Neural cell (in vitro differentiated cells): Measurements from ENCODE around the gene RANBP3. TPM values are rescaled to one million over a fixed set of nuclear protein-coding genes. Genes with fewer than 3 reads are reported as not detected.

Experiments used
- H2AFZ ChIP-seq: fragments of 200-600, 300-800 bp; sonication (generic), shearing (Covaris generic); 2 replicates; pipeline ENCODE4 v1.6.0; 2014; ENCODE audit warnings: low read depth, mild to moderate bottlenecking, antibody characterized with exemption, low read length, moderate library complexity
- H3F3A ChIP-seq: fragments of 200-600 bp; shearing (Covaris generic); 2 replicates; pipeline ENCODE4 v1.6.1; 2016; ENCODE audit warnings: mild to moderate bottlenecking, moderate library complexity, mixed read lengths, antibody characterized with exemption, low read length; ENCODE audit not compliant: insufficient read depth, poor library complexity, severe bottlenecking
- H3K27ac ChIP-seq: fragments of 200-600, 300-800 bp; sonication (generic), shearing (Covaris generic); 2 replicates; pipeline ENCODE4 v1.5.1; 2014; ENCODE audit warnings: mild to moderate bottlenecking, low read length, moderate library complexity
- H3K27me3 ChIP-seq: fragments of 300-800, 200-600 bp; sonication (generic), shearing (Covaris generic); 2 replicates; pipeline ENCODE4 v1.6.0; 2014; ENCODE audit warnings: mild to moderate bottlenecking, low read depth, low read length, moderate library complexity; ENCODE audit not compliant: insufficient read depth
- H3K36me3 ChIP-seq: fragments of 300-800, 200-600 bp; sonication (generic), shearing (Covaris generic); 2 replicates; pipeline ENCODE4 v1.5.1; 2014; ENCODE audit warnings: mild to moderate bottlenecking, antibody characterized with exemption, low read length, moderate library complexity; ENCODE audit not compliant: insufficient read depth
- H3K4me2 ChIP-seq: fragments of 300-800, 200-600 bp; sonication (generic), shearing (Covaris generic); 2 replicates; pipeline ENCODE4 v1.6.0; 2014; ENCODE audit warnings: mild to moderate bottlenecking, low read length
- H3K4me3 ChIP-seq: fragments of 300-800, 200-600 bp; sonication (generic), shearing (Covaris generic); 2 replicates; pipeline ENCODE4 v1.5.1; 2014; ENCODE audit warnings: mild to moderate bottlenecking, low read length, moderate library complexity
- H3K79me2 ChIP-seq: fragments of 200-600 bp; shearing (Covaris generic); replicated peaks from 2 replicates; pipeline ENCODE4 v1.6.0; 2014; ENCODE audit warnings: mild to moderate bottlenecking, low read length, moderate library complexity; ENCODE audit not compliant: insufficient read depth
- H3K9ac ChIP-seq: fragments of 300-800, 200-600 bp; sonication (generic), shearing (Covaris generic); 2 replicates; pipeline ENCODE4 v1.6.1; 2016; ENCODE audit warnings: mild to moderate bottlenecking, low read length, mixed read lengths
- H3K9me2 ChIP-seq: fragments of 200-600 bp; shearing (Covaris generic); 2 replicates; pipeline ENCODE4 v1.6.1; 2016; ENCODE audit warnings: mild to moderate bottlenecking, low read length, mixed read lengths; ENCODE audit not compliant: insufficient read depth
- H3K9me3 ChIP-seq: fragments of 200-600, 300-800 bp; sonication (generic), shearing (Covaris generic); 2 replicates; pipeline ENCODE4 v1.6.1; 2016; ENCODE audit warnings: mild to moderate bottlenecking, mixed run types, low read length, moderate library complexity, mixed read lengths
- H4K20me1 ChIP-seq: fragments of 200-600 bp; shearing (Covaris generic); 2 replicates; pipeline ENCODE4 v1.6.1; 2016; ENCODE audit warnings: mild to moderate bottlenecking, mixed run types; ENCODE audit not compliant: insufficient read depth
- EP300 ChIP-seq: fragments of 450-650 bp; conservative IDR thresholded peaks from 2 replicates; pipeline ENCODE4 v1.6.1; 2014; ENCODE audit warnings: antibody characterized with exemption, mild to moderate bottlenecking, moderate library complexity; ENCODE audit not compliant: poor library complexity, severe bottlenecking
- EZH2 ChIP-seq: fragments of 200-600, 300-800 bp; shearing (Covaris generic), sonication (generic); IDR thresholded peaks from 2 replicates; pipeline ENCODE4 v1.6.1; 2014; ENCODE audit warnings: antibody characterized with exemption, low read length, borderline replicate concordance, mild to moderate bottlenecking; ENCODE audit not compliant: insufficient read depth, poor library complexity, severe bottlenecking
- MXI1 ChIP-seq: fragments of 450-650 bp; conservative IDR thresholded peaks from 2 replicates; pipeline ENCODE4 v1.6.1; 2014; ENCODE audit warnings: antibody characterized with exemption, mild to moderate bottlenecking; ENCODE audit not compliant: poor library complexity, severe bottlenecking
- POLR2AphosphoS5 ChIP-seq: IDR thresholded peaks from 2 replicates; pipeline ENCODE4 v1.6.1; 2012
- RAD21 ChIP-seq: fragments of 450-650 bp; conservative IDR thresholded peaks from 2 replicates; pipeline ENCODE4 v1.6.1; 2014; ENCODE audit warnings: antibody characterized with exemption, mild to moderate bottlenecking, moderate library complexity
- REST ChIP-seq: IDR thresholded peaks from 2 replicates; pipeline ENCODE4 v1.6.1; 2012; ENCODE audit warnings: borderline replicate concordance
- SMC3 ChIP-seq: fragments of 450-650 bp; conservative IDR thresholded peaks from 2 replicates; pipeline ENCODE4 v1.6.1; 2014; ENCODE audit warnings: antibody characterized with exemption, mild to moderate bottlenecking, moderate library complexity; ENCODE audit not compliant: poor library complexity
- TAF1 ChIP-seq: IDR thresholded peaks from 2 replicates; pipeline ENCODE4 v1.6.1; 2012; ENCODE audit warnings: low read depth
- polyA plus RNA-seq: library from polyadenylated mRNA; depleted of rRNA; stranded (reverse); fragments of >200 nt; gene quantifications from 2 replicates; pipeline ENCODE4 v1.2.3, GENCODE V29; 2014
- TF ChIP-seq, protein P1 (sequence below): fragments of 450-650 bp; IDR thresholded peaks from 2 replicates; pipeline ENCODE4 v1.5.1; 2014; ENCODE audit warnings: antibody characterized with exemption, mild to moderate bottlenecking, moderate library complexity; ENCODE audit not compliant: poor library complexity, severe bottlenecking

Gene RANBP3
- polyA plus RNA-seq, 1 donor from 2014 or later: 67.6 TPM

DNA sequence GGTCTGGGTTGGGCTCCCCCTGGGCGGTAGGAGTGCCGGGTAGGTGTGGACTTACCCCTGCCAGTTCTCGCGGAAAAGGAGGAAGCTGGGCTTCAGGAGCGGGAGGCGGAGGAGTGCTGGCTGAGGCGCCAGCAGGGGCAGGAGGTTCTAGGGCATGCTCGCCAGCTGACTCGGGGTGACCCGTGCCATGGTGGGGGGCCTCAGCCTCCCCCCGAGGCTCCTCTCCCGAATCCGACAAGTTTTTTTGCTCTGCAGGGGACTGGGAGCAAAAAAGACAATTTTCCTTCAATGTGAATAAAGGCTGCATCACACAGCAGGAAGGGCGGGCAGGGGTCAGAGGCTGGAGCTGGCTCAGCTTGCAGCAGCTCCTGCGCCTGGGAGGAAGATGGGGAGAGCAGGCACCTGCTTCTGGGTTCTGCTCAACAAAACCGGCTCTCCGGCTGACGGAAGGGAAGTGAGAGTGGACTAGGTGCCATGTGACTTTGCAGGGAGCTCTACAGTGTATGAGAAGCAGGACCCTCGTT lies 26.5 kb downstream of the RANBP3 start:
- H3K9ac ChIP-seq: no peak overlapping the region
- H4K20me1 ChIP-seq: peaks cover 3% of the 10 kb centered on the region
- H3K79me2 ChIP-seq: peaks cover 48% of the 10 kb centered on the region
- peaks cover 6% of the 10 kb centered on the region for H3K36me3 ChIP-seq
- no peaks in the 10 kb centered on the region for H3K9me3 ChIP-seq
- no peak overlapping the region for H3K27ac ChIP-seq
- H3K4me2 ChIP-seq: no peak overlapping the region
- no peak overlapping the region for H3K4me3 ChIP-seq
- no peaks in the 10 kb centered on the region for H3K9me2 ChIP-seq
- H3F3A ChIP-seq: no peaks in the 10 kb centered on the region
- no peak for TF ChIP-seq SMC3
- TF ChIP-seq MXI1: no peak
- no peak for TF ChIP-seq POLR2AphosphoS5
- no peak for TF ChIP-seq EP300
- no peak for TF ChIP-seq TAF1
- no peak for TF ChIP-seq REST
- no peak for TF ChIP-seq EZH2
- TF ChIP-seq RAD21: no peak
- TF ChIP-seq, protein P1, sequence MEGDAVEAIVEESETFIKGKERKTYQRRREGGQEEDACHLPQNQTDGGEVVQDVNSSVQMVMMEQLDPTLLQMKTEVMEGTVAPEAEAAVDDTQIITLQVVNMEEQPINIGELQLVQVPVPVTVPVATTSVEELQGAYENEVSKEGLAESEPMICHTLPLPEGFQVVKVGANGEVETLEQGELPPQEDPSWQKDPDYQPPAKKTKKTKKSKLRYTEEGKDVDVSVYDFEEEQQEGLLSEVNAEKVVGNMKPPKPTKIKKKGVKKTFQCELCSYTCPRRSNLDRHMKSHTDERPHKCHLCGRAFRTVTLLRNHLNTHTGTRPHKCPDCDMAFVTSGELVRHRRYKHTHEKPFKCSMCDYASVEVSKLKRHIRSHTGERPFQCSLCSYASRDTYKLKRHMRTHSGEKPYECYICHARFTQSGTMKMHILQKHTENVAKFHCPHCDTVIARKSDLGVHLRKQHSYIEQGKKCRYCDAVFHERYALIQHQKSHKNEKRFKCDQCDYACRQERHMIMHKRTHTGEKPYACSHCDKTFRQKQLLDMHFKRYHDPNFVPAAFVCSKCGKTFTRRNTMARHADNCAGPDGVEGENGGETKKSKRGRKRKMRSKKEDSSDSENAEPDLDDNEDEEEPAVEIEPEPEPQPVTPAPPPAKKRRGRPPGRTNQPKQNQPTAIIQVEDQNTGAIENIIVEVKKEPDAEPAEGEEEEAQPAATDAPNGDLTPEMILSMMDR: no peak
- no peaks in the 10 kb centered on the region for H3K27me3 ChIP-seq
- no peak overlapping the region for H2AFZ ChIP-seq

GRCh38 chr19:5950741-5951140 lies 27.2 kb downstream of the RANBP3 start:
- H3K9me3 ChIP-seq: no peaks in the 10 kb centered on the region
- peaks cover 3% of the 10 kb centered on the region for H4K20me1 ChIP-seq
- H3K4me2 ChIP-seq: no peak overlapping the region
- H3F3A ChIP-seq: no peaks in the 10 kb centered on the region
- no peak overlapping the region for H2AFZ ChIP-seq
- H3K36me3 ChIP-seq: peaks cover 6% of the 10 kb centered on the region
- no peak overlapping the region for H3K4me3 ChIP-seq
- H3K9me2 ChIP-seq: no peaks in the 10 kb centered on the region
- H3K79me2 ChIP-seq: peaks cover 49% of the 10 kb centered on the region
- no peaks in the 10 kb centered on the region for H3K27me3 ChIP-seq
- no peak overlapping the region for H3K9ac ChIP-seq
- TF ChIP-seq POLR2AphosphoS5 (no peak), RAD21 (no peak), EZH2 (no peak), EP300 (no peak), MXI1 (no peak), REST (no peak), SMC3 (no peak)
- TF ChIP-seq, protein P1: no peak
- H3K27ac ChIP-seq: no peak overlapping the region
